Measurements from ENCODE around the gene HHEX.

DNA sequence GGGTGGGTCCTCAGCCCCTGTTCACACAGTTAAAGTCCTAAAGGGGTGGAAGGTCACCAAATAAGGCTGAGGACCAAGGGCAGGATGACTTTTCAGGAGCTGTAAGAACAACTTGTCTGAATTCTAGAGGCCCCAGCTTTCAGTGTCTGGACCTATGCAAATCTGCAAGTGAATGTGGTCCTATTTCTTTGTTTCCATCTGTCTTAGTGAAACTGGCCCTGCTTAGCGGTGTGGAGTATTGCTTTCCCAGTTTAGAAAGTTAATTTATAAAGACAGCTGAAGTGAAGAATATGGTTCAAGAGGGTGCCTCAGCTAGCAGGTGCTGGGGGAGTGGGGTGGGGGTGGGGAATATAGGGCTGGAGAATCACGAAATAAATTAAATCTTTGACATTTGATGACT, 40.1 kb downstream of the HHEX start:
- TF ChIP-seq TAF1 (IDR thresholded peaks at IDR 0.05; ENCODE audit: low read depth, low read length) (no peak), POLR2A (IDR thresholded peaks at IDR 0.05; ENCODE audit: low read depth, low read length) (no peak)
